Liver (tissue), 9 donors: Measurements from ENCODE around the gene PRSS22. TPM values are rescaled to one million over a fixed set of nuclear protein-coding genes. Genes with fewer than 3 reads are reported as not detected.

Experiments
- DNase-seq: peaks from one replicate; pipeline ENCODE4 v3.0.0-alpha.2; 2017; ENCODE audit warnings: low spot score
- H3K27ac ChIP-seq, 2 donors: one replicate each; pipeline ENCODE4 v1.7.0; 2013; ENCODE audit warnings: inconsistent platforms in 2 of 2, low read length in 2 of 2, control low read depth in 1 of 2, low read depth in 1 of 2, mild to moderate bottlenecking in 1 of 2
- H3K27me3 ChIP-seq, 4 donors: one replicate each; pipeline versions ENCODE4 v1.6.1 to v1.7.0; 2013; ENCODE audit warnings: low read length in 3 of 4, inconsistent platforms in 1 of 4, mild to moderate bottlenecking in 1 of 4, moderate library complexity in 1 of 4; ENCODE audit not compliant: control insufficient read depth in 4 of 4, insufficient read depth in 4 of 4
- H3K36me3 ChIP-seq, 4 donors: one replicate each; pipeline versions ENCODE4 v1.6.1 to v1.7.0; 2013; ENCODE audit warnings: low read length in 3 of 4, mild to moderate bottlenecking in 3 of 4, low read depth in 1 of 4, moderate library complexity in 1 of 4; ENCODE audit not compliant: control insufficient read depth in 4 of 4, insufficient read depth in 3 of 4
- H3K4me1 ChIP-seq, 4 donors: one replicate each; pipeline versions ENCODE4 v1.6.1 to v1.7.0; 2013; ENCODE audit warnings: low read length in 3 of 4, mild to moderate bottlenecking in 3 of 4, moderate library complexity in 1 of 4; ENCODE audit not compliant: control insufficient read depth in 4 of 4, insufficient read depth in 4 of 4
- H3K4me3 ChIP-seq, 3 donors: one replicate each; pipeline versions ENCODE4 v1.6.1 to v1.7.0; 2013; ENCODE audit warnings: low read length in 3 of 3, control low read depth in 1 of 3, low read depth in 1 of 3, mild to moderate bottlenecking in 1 of 3
- H3K9ac ChIP-seq, 2 donors: one replicate each; pipeline ENCODE4 v1.7.0; 2013; ENCODE audit warnings: low read length in 2 of 2, mild to moderate bottlenecking in 2 of 2, moderate library complexity in 2 of 2, control low read depth in 1 of 2, low read depth in 1 of 2
- H3K9me3 ChIP-seq, 4 donors: one replicate each; pipeline versions ENCODE4 v1.6.1 to v1.7.0; 2013; ENCODE audit warnings: low read length in 3 of 4; ENCODE audit not compliant: control insufficient read depth in 4 of 4
- EGR1 ChIP-seq, 2 donors: IDR thresholded peaks; 2 replicates each; pipeline ENCODE4 v1.6.1; 2016 to 2018; ENCODE audit warnings: antibody characterized with exemption in 2 of 2, low read depth in 2 of 2
- GABPA ChIP-seq, 2 donors: IDR thresholded peaks in 1 of 2; conservative IDR thresholded peaks in 1 of 2; 2 replicates each; pipeline ENCODE4 v1.6.1; 2016; ENCODE audit warnings: antibody characterized with exemption in 2 of 2, mild to moderate bottlenecking in 1 of 2, moderate library complexity in 1 of 2
- HNF4A ChIP-seq, 2 donors: conservative IDR thresholded peaks; 2 replicates each; pipeline ENCODE4 v1.6.1; 2016; ENCODE audit warnings: antibody characterized with exemption in 2 of 2, mild to moderate bottlenecking in 2 of 2
- HNF4G ChIP-seq: IDR thresholded peaks from 2 replicates; pipeline ENCODE4 v1.6.1; 2016; ENCODE audit warnings: antibody characterized with exemption
- JUND ChIP-seq, 2 donors: IDR thresholded peaks; 2 replicates each; pipeline ENCODE4 v1.6.1; 2016; ENCODE audit warnings: antibody characterized with exemption in 2 of 2
- NR2F2 ChIP-seq: IDR thresholded peaks from 2 replicates; pipeline ENCODE4 v1.6.1; 2016; ENCODE audit warnings: antibody characterized with exemption
- SP1 ChIP-seq: IDR thresholded peaks from 2 replicates; pipeline ENCODE4 v1.6.1; 2018; ENCODE audit warnings: antibody characterized with exemption, mild to moderate bottlenecking
- WGBS: extraction: QIAGEN DNeasy Blood & Tissue Kit; methylation state at CpG from one replicate; pipeline ENCODE4 v1.1.7; 2013; 5-methylcytosine and 5-hydroxymethylcytosine counted together
- polyA plus RNA-seq, 2 donors: library from polyadenylated mRNA; stranded (reverse) in 1 of 2; unstranded in 1 of 2; fragments of 200-250 nt in 1 of 2; fragments of >200 nt in 1 of 2; fragmentation: Nextera tagmentation in 1 of 2; extraction: Ambion mirVana in 1 of 2; gene quantifications; one replicate each; pipeline versions ENCODE4 v1.2.1 to v1.2.3, GENCODE V29; 2013 to 2015
- total RNA-seq, 2 donors: library from RNA; depleted of rRNA; stranded (reverse); fragments of >200 nt; gene quantifications; one replicate each; pipeline ENCODE4 v1.2.3, GENCODE V29; 2014
- TF ChIP-seq, protein P1 (sequence below): fragments of 150-350 bp; IDR thresholded peaks from 2 replicates; pipeline ENCODE4 v1.5.1; 2017; ENCODE audit warnings: improper control_type of control experiment, low read depth, low read length; ENCODE audit not compliant: missing input control
- TF ChIP-seq, protein P2 (sequence below): IDR thresholded peaks from 2 replicates; pipeline ENCODE4 v1.6.1; 2016; ENCODE audit warnings: antibody characterized with exemption
- TF ChIP-seq, protein P3 (sequence below): IDR thresholded peaks from 2 replicates; pipeline ENCODE4 v1.6.1; 2016; ENCODE audit warnings: antibody characterized with exemption, mild to moderate bottlenecking
- donor health status: healthy.
- donor health status: healthy.
- donor health status: healthy.
- donor health status: healthy.
- donor health status: healthy.

PRSS22 gene
- total and polyA plus RNA-seq, 4 donors = 0.23 to 1.1 (median 0.32) TPM; not detected in 1

DNA sequence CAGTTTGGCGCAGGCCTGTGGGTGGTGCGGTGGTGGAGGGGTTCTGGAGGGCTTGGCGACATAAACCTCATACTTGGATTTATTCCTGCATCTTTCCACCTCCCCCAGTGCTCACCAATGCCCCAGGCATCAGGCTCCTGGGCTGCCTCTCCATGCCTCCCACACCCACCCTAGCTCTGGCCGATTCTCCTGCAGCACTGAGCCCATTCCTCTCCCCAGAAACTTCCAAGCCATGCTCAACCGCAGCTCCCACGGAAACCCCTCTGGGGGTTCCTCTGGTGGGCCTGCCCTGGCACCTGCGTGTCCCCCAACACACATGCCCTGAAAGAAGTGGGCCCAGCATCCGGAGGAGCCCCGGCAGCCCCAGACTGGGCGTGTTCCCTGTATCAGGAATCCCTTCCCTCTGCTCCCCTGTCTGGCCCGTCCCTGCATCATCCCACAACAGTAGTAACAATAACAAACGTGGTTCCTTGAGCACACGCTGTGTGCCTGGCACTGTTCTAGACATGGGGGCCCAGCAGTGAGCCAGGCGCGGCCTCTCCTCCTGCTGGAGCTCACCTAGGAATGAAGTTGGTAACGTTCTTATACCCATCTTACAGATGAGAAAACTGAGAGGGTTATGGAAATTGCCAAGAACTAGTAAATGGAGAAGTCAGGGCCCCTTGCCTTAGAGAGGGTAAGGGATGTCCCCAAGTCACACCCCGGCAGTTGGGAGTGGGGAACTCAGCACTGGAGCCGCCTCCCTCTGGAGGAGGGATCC, 38.6 kb downstream of the PRSS22 start:
- Histone ChIP-seq H3K4me3 (no peak overlapping the region), H3K36me3 (no peaks in the 10 kb centered on the region), H3K27me3 (peaks cover 0 to 3% (median 0%) of the 10 kb centered on the region in 4 donors), H3K27ac (no peak overlapping the region), H3K4me1 (no peaks in the 10 kb centered on the region), H3K9me3 (no peaks in the 10 kb centered on the region), H3K9ac (no peak overlapping the region)
- WGBS = 84% methylated on average over 18 of the region's 18 CpGs
- no peak for DNase-seq
- TF ChIP-seq GABPA (IDR thresholded peaks at IDR 0.05 in 1 of 2, conservative IDR thresholded peaks at IDR 0.05 in 1 of 2) (no peak), EGR1 (IDR thresholded peaks at IDR 0.05; ENCODE audit: low read depth in 2 of 2) (no peak), JUND (IDR thresholded peaks at IDR 0.05) (no peak), NR2F2 (no peak), SP1 (no peak)

DNA sequence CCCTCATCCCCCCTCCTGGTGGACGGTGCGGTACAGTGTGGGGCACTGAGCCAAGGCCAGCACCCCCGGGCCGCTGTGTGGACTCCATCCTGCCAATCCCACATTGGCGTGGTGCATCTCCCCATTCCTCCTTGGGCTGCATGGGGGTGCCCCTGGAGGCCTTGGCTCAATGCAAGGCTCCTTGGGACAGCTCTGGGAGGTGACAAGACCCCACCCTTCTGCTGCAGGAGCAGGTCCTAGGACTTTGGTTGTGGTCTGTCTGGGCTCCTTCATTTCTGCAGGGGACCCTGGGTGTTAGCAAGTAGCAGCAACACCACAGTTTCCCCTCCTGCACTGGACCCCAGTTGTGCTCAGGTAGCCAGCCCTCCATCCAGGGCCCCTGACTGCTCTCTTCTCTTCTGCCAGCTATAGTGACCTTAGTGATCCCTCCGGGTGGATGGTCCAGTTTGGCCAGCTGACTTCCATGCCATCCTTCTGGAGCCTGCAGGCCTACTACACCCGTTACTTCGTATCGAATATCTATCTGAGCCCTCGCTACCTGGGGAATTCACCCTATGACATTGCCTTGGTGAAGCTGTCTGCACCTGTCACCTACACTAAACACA, 39.6 kb downstream of the PRSS22 start:
- DNase-seq = no peak
- Histone ChIP-seq H3K27ac (no peak overlapping the region), H3K9me3 (no peaks in the 10 kb centered on the region), H3K4me3 (no peak overlapping the region), H3K27me3 (peaks cover 0 to 3% (median 0%) of the 10 kb centered on the region in 4 donors), H3K4me1 (no peaks in the 10 kb centered on the region), H3K36me3 (no peaks in the 10 kb centered on the region), H3K9ac (no peak overlapping the region)
- TF ChIP-seq, protein P1, sequence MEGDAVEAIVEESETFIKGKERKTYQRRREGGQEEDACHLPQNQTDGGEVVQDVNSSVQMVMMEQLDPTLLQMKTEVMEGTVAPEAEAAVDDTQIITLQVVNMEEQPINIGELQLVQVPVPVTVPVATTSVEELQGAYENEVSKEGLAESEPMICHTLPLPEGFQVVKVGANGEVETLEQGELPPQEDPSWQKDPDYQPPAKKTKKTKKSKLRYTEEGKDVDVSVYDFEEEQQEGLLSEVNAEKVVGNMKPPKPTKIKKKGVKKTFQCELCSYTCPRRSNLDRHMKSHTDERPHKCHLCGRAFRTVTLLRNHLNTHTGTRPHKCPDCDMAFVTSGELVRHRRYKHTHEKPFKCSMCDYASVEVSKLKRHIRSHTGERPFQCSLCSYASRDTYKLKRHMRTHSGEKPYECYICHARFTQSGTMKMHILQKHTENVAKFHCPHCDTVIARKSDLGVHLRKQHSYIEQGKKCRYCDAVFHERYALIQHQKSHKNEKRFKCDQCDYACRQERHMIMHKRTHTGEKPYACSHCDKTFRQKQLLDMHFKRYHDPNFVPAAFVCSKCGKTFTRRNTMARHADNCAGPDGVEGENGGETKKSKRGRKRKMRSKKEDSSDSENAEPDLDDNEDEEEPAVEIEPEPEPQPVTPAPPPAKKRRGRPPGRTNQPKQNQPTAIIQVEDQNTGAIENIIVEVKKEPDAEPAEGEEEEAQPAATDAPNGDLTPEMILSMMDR = no peak
- TF ChIP-seq SP1 (no peak), JUND (IDR thresholded peaks at IDR 0.05) (no peak), NR2F2 (no peak), GABPA (IDR thresholded peaks at IDR 0.05 in 1 of 2, conservative IDR thresholded peaks at IDR 0.05 in 1 of 2) (no peak), HNF4G (no peak), HNF4A (conservative IDR thresholded peaks at IDR 0.05) (no peak)
- TF ChIP-seq, protein P2, sequence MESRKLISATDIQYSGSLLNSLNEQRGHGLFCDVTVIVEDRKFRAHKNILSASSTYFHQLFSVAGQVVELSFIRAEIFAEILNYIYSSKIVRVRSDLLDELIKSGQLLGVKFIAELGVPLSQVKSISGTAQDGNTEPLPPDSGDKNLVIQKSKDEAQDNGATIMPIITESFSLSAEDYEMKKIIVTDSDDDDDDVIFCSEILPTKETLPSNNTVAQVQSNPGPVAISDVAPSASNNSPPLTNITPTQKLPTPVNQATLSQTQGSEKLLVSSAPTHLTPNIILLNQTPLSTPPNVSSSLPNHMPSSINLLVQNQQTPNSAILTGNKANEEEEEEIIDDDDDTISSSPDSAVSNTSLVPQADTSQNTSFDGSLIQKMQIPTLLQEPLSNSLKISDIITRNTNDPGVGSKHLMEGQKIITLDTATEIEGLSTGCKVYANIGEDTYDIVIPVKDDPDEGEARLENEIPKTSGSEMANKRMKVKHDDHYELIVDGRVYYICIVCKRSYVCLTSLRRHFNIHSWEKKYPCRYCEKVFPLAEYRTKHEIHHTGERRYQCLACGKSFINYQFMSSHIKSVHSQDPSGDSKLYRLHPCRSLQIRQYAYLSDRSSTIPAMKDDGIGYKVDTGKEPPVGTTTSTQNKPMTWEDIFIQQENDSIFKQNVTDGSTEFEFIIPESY = no peak
- TF ChIP-seq, protein P3, sequence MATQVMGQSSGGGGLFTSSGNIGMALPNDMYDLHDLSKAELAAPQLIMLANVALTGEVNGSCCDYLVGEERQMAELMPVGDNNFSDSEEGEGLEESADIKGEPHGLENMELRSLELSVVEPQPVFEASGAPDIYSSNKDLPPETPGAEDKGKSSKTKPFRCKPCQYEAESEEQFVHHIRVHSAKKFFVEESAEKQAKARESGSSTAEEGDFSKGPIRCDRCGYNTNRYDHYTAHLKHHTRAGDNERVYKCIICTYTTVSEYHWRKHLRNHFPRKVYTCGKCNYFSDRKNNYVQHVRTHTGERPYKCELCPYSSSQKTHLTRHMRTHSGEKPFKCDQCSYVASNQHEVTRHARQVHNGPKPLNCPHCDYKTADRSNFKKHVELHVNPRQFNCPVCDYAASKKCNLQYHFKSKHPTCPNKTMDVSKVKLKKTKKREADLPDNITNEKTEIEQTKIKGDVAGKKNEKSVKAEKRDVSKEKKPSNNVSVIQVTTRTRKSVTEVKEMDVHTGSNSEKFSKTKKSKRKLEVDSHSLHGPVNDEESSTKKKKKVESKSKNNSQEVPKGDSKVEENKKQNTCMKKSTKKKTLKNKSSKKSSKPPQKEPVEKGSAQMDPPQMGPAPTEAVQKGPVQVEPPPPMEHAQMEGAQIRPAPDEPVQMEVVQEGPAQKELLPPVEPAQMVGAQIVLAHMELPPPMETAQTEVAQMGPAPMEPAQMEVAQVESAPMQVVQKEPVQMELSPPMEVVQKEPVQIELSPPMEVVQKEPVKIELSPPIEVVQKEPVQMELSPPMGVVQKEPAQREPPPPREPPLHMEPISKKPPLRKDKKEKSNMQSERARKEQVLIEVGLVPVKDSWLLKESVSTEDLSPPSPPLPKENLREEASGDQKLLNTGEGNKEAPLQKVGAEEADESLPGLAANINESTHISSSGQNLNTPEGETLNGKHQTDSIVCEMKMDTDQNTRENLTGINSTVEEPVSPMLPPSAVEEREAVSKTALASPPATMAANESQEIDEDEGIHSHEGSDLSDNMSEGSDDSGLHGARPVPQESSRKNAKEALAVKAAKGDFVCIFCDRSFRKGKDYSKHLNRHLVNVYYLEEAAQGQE = no peak
- 92% methylated on average over 10 of the region's 10 CpGs for WGBS
